Activated T-cell treated with anti-CD3 and anti-CD28 coated beads, Interleukin-2, amount 50 U/mL, for 72 hours (primary cell): ENCODE measurements around the gene MOK. TPM values are rescaled to one million over a fixed set of nuclear protein-coding genes. Genes with fewer than 3 reads are reported as not detected.

ENCODE experiments used
- total RNA-seq, 2 donors: library from RNA; stranded (reverse); gene quantifications; one replicate each; pipeline ENCODE4 v1.2.3, GENCODE V29; 2022

MOK gene
- total RNA-seq, 2 donors from 2014 or later, result 2.8 to 5.7 TPM

Other genes starting within 250 kb of the MOK start
- 100 to 1,000 TPM; 353 to 377 TPM for gene HSP90AA1, start 218.1 kb downstream of the MOK start, total RNA-seq
- gene WDR20, start 165.3 kb downstream of the MOK start, total RNA-seq, result 10 to 100 TPM; 23.8 to 29.9 TPM
- gene ZNF839, start 14.6 kb upstream of the MOK start, total RNA-seq, result 10 to 100 TPM; 18.1 to 21.5 TPM
- gene CINP, start 57.7 kb upstream of the MOK start, total RNA-seq, result 10 to 100 TPM; 40.6 to 43.0 TPM
- 1 to 10 TPM; 8.7 to 9.7 TPM for gene TECPR2, start 57.8 kb upstream of the MOK start, total RNA-seq
- gene ANKRD9, start 204.6 kb upstream of the MOK start, total RNA-seq, result 1 to 10 TPM; 3.2 to 4.5 TPM